LoVo (cell line): ENCODE measurements around the gene GABRG2.

ENCODE experiments used
- DNase-seq: peaks from one replicate; pipeline ENCODE4 v3.0.0-alpha.2; 2016; ENCODE audit warnings: low spot score

GABRG2 gene

GRCh38 chr5:162193012-162193411 is 125.4 kb downstream of the GABRG2 start:
- no peak for DNase-seq

GRCh38 chr5:162196351-162196750 is 128.8 kb downstream of the GABRG2 start:
- DNase-seq = no peak

GRCh38 chr5:162202285-162202880 is 134.8 kb downstream of the GABRG2 start:
- no peak for DNase-seq
